ENCODE measurements around the gene GLI3. TPM values are rescaled to one million over a fixed set of nuclear protein-coding genes. Genes with fewer than 3 reads are reported as not detected.

GLI3 gene
- total RNA-seq, 1 experiment from 2014 or later, result 0.07 TPM

DNA sequence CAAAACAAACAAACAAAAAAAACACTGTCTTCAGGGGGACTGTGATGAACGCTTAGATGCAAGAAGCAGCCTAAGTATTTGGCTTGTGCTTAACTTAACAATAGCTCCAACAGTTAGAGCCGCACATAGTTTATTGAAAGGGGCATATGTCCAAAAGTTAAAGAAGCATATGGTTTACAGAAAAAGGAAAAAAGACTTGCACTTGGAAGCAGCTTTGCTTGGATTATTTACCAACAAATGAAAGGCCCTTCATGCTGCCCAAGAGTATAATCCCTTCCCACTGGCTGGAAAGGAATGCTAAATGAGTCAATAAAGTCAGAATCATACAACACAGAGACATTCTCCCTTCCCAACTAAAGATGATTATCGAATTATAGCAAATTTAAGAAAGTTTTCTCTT, 77.9 kb downstream of the GLI3 start:
- Histone ChIP-seq H3K4me3 (ENCODE audit: low read length) (no peak overlapping the region), H3K27me3 (ENCODE audit: low read length) (0 out of 2 replicates have a peak, but pooled peaks cover 2% of the 10 kb centered on the region), H3K4me2 (ENCODE audit: low read depth, low read length, poor library complexity, severe bottlenecking) (no peak overlapping the region), H3K36me3 (ENCODE audit: insufficient read depth, low read length) (no peaks in the 10 kb centered on the region), H3K9ac (ENCODE audit: low read length) (no peak overlapping the region), H3K9me3 (ENCODE audit: low read length) (no peaks in the 10 kb centered on the region), H3K9me2 (replicated peaks; ENCODE audit: insufficient read depth, low read length) (no peaks in the 10 kb centered on the region), H3K27ac (ENCODE audit: low read length) (no peak overlapping the region), H3K79me2 (ENCODE audit: low read length) (no peaks in the 10 kb centered on the region), H2AFZ (ENCODE audit: low read length) (no peak overlapping the region), H3K4me1 (ENCODE audit: low read length) (no peaks in the 10 kb centered on the region), H4K20me1 (ENCODE audit: insufficient read depth, low read depth, low read length) (no peaks in the 10 kb centered on the region)
- DNase-seq, result no peak

GRCh38 chr7:42156967-42157721, 79.9 kb downstream of the GLI3 start:
- Histone ChIP-seq H3K9me3 (ENCODE audit: low read length) (no peaks in the 10 kb centered on the region), H3K4me2 (ENCODE audit: low read depth, low read length, poor library complexity, severe bottlenecking) (no peak overlapping the region), H3K27me3 (ENCODE audit: low read length) (0 out of 2 replicates have a peak, but pooled peaks cover 2% of the 10 kb centered on the region), H3K9ac (ENCODE audit: low read length) (no peak overlapping the region), H4K20me1 (ENCODE audit: insufficient read depth, low read depth, low read length) (no peaks in the 10 kb centered on the region), H2AFZ (ENCODE audit: low read length) (no peak overlapping the region), H3K27ac (ENCODE audit: low read length) (no peak overlapping the region), H3K79me2 (ENCODE audit: low read length) (no peaks in the 10 kb centered on the region), H3K36me3 (ENCODE audit: insufficient read depth, low read length) (no peaks in the 10 kb centered on the region), H3K9me2 (replicated peaks; ENCODE audit: insufficient read depth, low read length) (no peaks in the 10 kb centered on the region), H3K4me1 (ENCODE audit: low read length) (no peaks in the 10 kb centered on the region), H3K4me3 (ENCODE audit: low read length) (no peak overlapping the region)
- DNase-seq, result no peak

DNA sequence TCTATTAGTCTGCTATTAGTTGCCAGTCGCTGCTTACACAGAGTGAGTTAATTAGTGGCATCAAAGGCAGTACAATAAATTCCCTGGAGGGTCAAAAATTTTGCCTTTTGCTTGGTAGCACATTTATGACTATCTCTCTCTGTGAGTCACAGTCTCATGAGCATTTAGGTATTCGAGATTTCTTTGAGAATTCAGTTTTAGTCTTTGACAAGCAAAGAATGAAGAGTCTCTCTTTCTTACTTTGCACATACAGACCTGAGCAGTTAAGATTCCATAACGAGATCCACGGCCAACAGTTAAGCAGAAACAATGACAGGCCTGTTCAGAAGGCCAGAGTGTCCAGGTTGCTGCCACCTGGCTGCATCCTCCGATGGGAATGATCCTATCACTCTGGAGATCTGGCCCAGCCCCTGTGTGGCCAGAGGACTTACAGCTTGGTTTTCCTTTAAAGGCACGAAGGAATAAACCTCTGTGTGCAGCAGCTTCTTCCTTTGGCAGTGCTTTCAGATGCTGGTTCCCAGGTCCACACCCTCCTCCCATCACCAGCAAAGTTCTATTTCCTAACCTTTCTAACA, 80.6 kb downstream of the GLI3 start:
- Histone ChIP-seq H3K4me3 (ENCODE audit: low read length) (no peak overlapping the region), H3K79me2 (ENCODE audit: low read length) (no peaks in the 10 kb centered on the region), H3K9ac (ENCODE audit: low read length) (no peak overlapping the region), H3K4me2 (ENCODE audit: low read depth, low read length, poor library complexity, severe bottlenecking) (no peak overlapping the region), H3K27me3 (ENCODE audit: low read length) (0 out of 2 replicates have a peak, but pooled peaks cover 2% of the 10 kb centered on the region), H3K36me3 (ENCODE audit: insufficient read depth, low read length) (no peaks in the 10 kb centered on the region), H3K9me3 (ENCODE audit: low read length) (no peaks in the 10 kb centered on the region), H3K9me2 (replicated peaks; ENCODE audit: insufficient read depth, low read length) (no peaks in the 10 kb centered on the region), H4K20me1 (ENCODE audit: insufficient read depth, low read depth, low read length) (no peaks in the 10 kb centered on the region), H3K4me1 (ENCODE audit: low read length) (no peaks in the 10 kb centered on the region), H2AFZ (ENCODE audit: low read length) (no peak overlapping the region), H3K27ac (ENCODE audit: low read length) (no peak overlapping the region)
- no peak for DNase-seq

- Histone ChIP-seq H3K79me2 (ENCODE audit: low read length) (no peaks in the 10 kb centered on the region), H3K27ac (ENCODE audit: low read length) (no peak overlapping the region)
- DNase-seq, result no peak
Observed at GRCh38 chr7:42155584-42156290, 81.3 kb downstream of the GLI3 start.

DNA sequence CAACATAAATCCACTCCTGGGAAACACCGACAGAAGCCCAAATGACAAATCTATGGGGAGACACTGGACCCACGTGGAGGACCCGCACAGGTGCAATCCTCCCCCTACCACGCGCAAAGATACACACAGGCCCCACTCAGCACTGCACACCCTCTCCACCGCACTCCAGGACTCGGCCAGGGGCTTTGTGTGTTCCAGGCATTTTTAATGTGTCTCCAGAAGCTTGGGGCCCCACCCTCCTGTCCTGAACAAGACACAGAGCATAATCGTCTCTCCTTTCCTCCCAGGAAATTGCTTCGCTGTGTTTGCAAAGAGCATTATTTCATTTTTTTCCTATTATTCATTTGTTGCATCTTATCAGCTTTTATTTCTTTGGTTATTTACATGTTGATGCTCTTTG, 82.8 kb downstream of the GLI3 start:
- Histone ChIP-seq H3K27me3 (ENCODE audit: low read length) (no peaks in the 10 kb centered on the region), H3K4me3 (ENCODE audit: low read length) (no peak overlapping the region), H3K9me2 (replicated peaks; ENCODE audit: insufficient read depth, low read length) (no peaks in the 10 kb centered on the region), H3K79me2 (ENCODE audit: low read length) (no peaks in the 10 kb centered on the region), H3K4me1 (ENCODE audit: low read length) (no peaks in the 10 kb centered on the region), H3K9me3 (ENCODE audit: low read length) (no peaks in the 10 kb centered on the region), H3K9ac (ENCODE audit: low read length) (no peak overlapping the region), H4K20me1 (ENCODE audit: insufficient read depth, low read depth, low read length) (no peaks in the 10 kb centered on the region), H3K27ac (ENCODE audit: low read length) (no peak overlapping the region), H3K4me2 (ENCODE audit: low read depth, low read length, poor library complexity, severe bottlenecking) (no peak overlapping the region), H2AFZ (ENCODE audit: low read length) (no peak overlapping the region), H3K36me3 (ENCODE audit: insufficient read depth, low read length) (no peaks in the 10 kb centered on the region)
- DNase-seq, result no peak

More at GRCh38 chr7:42155584-42156290, 81.3 kb downstream of the GLI3 start:
- H3K4me1 ChIP-seq (ENCODE audit: low read length), result no peaks in the 10 kb centered on the region
- H3K9me3 ChIP-seq (ENCODE audit: low read length), result no peaks in the 10 kb centered on the region
- H3K9ac ChIP-seq (ENCODE audit: low read length), result no peak overlapping the region
- no peak overlapping the region for H3K4me2 ChIP-seq (ENCODE audit: low read depth, low read length, poor library complexity, severe bottlenecking)
- H4K20me1 ChIP-seq (ENCODE audit: insufficient read depth, low read depth, low read length), result no peaks in the 10 kb centered on the region
- no peak overlapping the region for H2AFZ ChIP-seq (ENCODE audit: low read length)
- no peaks in the 10 kb centered on the region for H3K36me3 ChIP-seq (ENCODE audit: insufficient read depth, low read length)
- no peak overlapping the region for H3K4me3 ChIP-seq (ENCODE audit: low read length)
- H3K27me3 ChIP-seq (ENCODE audit: low read length), result 0 out of 2 replicates have a peak, but pooled peaks cover under 1% of the 10 kb centered on the region
- no peaks in the 10 kb centered on the region for H3K9me2 ChIP-seq (replicated peaks; ENCODE audit: insufficient read depth, low read length)

DNA sequence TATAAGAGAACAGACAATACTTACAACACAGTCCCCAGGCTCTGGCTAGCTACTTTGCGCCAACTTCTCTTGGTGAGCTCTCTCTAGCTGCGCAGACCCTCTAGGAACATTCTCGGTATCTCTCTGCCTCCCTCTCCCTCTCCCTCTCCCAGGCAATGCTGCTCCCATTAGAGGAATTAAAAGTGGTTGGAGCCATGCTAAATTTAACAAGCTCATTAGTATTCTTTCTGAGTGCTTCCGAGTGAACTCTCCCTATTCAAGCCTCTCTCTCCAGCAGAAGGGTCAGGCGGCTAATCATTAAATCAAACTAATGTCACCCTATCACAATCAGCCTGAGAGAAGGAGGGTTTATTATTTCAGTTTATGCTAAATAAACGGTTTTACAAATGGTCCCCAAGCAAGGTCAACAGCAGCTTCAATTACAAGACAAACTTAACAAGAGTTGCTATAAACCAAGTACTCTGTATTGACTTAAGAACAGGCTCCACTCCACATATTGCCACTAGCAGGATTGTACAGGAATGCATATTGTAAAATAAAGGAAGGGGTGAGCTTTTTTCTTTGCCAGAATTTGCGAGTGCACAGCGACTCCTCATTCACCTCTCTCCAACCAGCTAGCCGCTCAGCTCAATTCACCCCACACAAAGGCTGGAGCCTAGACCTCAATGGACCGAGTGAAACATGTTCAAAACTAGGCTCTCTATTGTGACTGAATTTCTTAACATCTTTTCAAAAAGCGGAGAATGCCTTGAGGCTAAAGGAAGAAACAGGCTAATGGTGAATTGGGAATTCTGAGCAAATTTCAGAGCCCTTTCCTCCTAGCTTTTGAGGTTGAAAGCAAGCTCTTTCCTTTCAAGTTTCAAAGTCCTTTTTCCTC, 84.4 kb downstream of the GLI3 start:
- Histone ChIP-seq H3K4me1 (ENCODE audit: low read length) (no peaks in the 10 kb centered on the region), H3K4me2 (ENCODE audit: low read depth, low read length, poor library complexity, severe bottlenecking) (no peak overlapping the region), H2AFZ (ENCODE audit: low read length) (no peak overlapping the region), H3K9me2 (replicated peaks; ENCODE audit: insufficient read depth, low read length) (no peaks in the 10 kb centered on the region), H3K9me3 (ENCODE audit: low read length) (no peaks in the 10 kb centered on the region), H3K36me3 (ENCODE audit: insufficient read depth, low read length) (no peaks in the 10 kb centered on the region), H3K9ac (ENCODE audit: low read length) (no peak overlapping the region), H3K4me3 (ENCODE audit: low read length) (no peak overlapping the region), H3K79me2 (ENCODE audit: low read length) (no peaks in the 10 kb centered on the region), H3K27ac (ENCODE audit: low read length) (no peak overlapping the region), H3K27me3 (ENCODE audit: low read length) (no peaks in the 10 kb centered on the region), H4K20me1 (ENCODE audit: insufficient read depth, low read depth, low read length) (no peaks in the 10 kb centered on the region)
- no peak for DNase-seq

GRCh38 chr7:42151309-42151708, 85.7 kb downstream of the GLI3 start:
- no peaks in the 10 kb centered on the region for H3K36me3 ChIP-seq (ENCODE audit: insufficient read depth, low read length)
- H4K20me1 ChIP-seq (ENCODE audit: insufficient read depth, low read depth, low read length), result no peaks in the 10 kb centered on the region
- H3K9me2 ChIP-seq (replicated peaks; ENCODE audit: insufficient read depth, low read length), result no peaks in the 10 kb centered on the region
- no peak overlapping the region for H3K9ac ChIP-seq (ENCODE audit: low read length)
- no peak for DNase-seq
- H3K4me3 ChIP-seq (ENCODE audit: low read length), result no peak overlapping the region
- H2AFZ ChIP-seq (ENCODE audit: low read length), result no peak overlapping the region
- no peak overlapping the region for H3K27ac ChIP-seq (ENCODE audit: low read length)
- H3K79me2 ChIP-seq (ENCODE audit: low read length), result no peaks in the 10 kb centered on the region
- H3K27me3 ChIP-seq (ENCODE audit: low read length), result no peaks in the 10 kb centered on the region
- H3K4me2 ChIP-seq (ENCODE audit: low read depth, low read length, poor library complexity, severe bottlenecking), result no peak overlapping the region
- H3K9me3 ChIP-seq (ENCODE audit: low read length), result no peaks in the 10 kb centered on the region
- H3K4me1 ChIP-seq (ENCODE audit: low read length), result no peaks in the 10 kb centered on the region
